Stimulated activated CD8-positive, alpha-beta memory T cell treated with anti-CD3 and anti-CD28 coated beads, Interleukin-15, amount 100 ng/mL, for 1 hour (primary cell): ENCODE data around the gene SUPT3H.

Experiments used
- DNase-seq: peaks from one replicate; pipeline ENCODE4 v3.0.0-alpha.2; 2020; ENCODE audit warnings: low read depth

SUPT3H gene

GRCh38 chr6:44789806-44790205, 587.9 kb downstream of the SUPT3H start:
- no peak for DNase-seq

- DNase-seq = no peak
Measured at GRCh38 chr6:44789061-44789460, 588.7 kb downstream of the SUPT3H start.

GRCh38 chr6:44788387-44788981, 589.2 kb downstream of the SUPT3H start:
- DNase-seq = no peak

GRCh38 chr6:44787254-44787834, 590.4 kb downstream of the SUPT3H start:
- DNase-seq = no peak

DNA sequence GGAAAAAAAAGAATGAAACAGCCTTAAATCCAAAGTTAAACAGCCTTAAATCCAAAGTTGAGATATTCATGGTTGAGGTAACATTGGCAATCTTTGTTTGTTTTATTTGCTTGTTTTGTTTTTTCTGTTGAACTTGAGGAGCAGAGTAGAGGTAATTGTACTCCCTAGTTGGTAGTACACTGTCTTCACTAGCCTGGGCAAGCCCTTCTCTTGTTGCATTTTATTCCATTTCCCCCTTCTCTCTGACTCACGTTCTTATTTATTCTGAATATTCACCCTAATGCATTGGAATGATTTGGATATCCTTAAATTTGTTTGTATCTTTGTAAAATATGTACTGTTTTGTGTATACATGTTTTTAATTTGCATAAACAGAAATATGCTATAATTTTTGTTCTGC, 592.6 kb downstream of the SUPT3H start:
- DNase-seq = no peak

- no peak for DNase-seq
Measured at GRCh38 chr6:44784195-44784594, 593.5 kb downstream of the SUPT3H start.

DNA sequence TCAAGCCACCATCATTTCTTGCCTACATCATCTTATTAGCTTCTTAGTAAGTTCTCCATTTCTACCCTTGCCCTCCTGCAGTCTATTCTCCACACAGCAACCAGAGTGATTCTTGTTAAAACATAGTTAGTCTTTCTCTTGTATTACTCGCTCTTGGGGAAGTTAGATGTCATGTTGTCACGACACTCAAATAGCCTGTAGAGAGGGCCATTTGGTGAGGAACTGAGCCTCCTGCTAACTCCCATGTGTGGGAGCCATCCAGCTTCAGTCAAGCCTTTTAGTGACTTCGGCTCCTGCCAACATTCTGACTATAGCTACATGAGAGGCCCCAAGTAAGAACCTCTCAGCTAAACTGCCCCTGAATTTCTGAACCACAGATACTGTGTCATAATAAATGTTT, 594.8 kb downstream of the SUPT3H start:
- DNase-seq = no peak

DNA sequence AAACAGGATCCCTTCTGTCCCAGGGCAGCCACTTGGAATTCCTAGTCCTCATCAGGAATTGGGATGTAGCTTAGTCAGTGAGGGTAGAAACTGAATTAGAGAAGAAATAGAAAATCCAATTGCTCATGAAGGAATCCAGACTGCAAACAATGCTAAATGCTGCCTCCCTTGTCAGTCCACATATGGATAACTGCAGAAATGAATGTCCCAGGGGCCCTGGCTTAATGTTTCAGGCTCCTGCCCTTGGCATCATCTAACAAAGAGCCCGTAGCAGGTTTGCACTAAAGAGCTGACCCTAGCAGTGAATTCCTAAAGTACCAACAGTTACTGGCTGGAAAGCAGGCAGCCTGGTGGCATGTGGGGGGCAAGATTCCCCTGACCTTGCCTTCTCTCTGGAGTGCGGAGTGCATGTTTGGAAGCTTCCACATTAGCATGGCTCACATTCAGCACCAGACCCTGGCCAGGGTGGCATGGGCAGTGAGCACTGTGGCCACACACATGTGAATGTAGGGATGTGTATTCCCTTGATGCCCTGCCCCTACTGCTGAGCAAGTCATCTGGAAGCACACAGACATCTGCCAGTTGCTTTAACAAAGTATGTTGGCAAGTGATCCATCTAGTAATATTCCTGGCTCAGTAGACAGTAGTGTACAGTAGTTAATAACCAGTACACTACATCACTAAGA, 595.7 kb downstream of the SUPT3H start:
- DNase-seq = no peak

DNA sequence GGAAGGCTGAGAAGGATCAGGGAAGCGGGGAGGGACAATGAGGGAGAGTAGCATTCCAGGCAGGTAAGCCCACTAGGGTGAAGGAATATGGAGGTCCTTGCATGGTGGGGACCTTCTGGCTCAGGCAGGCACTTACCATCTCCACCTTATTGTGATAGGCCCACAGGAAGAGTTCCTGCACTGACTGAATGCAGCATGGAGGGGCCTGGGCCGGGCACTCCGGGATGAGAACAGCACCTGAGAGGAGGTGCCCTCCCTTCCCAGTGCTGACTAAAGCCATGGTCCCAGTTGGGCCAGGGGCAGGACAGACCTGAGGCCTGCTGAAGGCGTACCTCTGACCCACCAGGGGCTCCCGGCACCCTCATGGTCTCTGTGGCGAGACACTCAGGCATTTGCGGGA, 597.6 kb downstream of the SUPT3H start:
- no peak for DNase-seq

DNA sequence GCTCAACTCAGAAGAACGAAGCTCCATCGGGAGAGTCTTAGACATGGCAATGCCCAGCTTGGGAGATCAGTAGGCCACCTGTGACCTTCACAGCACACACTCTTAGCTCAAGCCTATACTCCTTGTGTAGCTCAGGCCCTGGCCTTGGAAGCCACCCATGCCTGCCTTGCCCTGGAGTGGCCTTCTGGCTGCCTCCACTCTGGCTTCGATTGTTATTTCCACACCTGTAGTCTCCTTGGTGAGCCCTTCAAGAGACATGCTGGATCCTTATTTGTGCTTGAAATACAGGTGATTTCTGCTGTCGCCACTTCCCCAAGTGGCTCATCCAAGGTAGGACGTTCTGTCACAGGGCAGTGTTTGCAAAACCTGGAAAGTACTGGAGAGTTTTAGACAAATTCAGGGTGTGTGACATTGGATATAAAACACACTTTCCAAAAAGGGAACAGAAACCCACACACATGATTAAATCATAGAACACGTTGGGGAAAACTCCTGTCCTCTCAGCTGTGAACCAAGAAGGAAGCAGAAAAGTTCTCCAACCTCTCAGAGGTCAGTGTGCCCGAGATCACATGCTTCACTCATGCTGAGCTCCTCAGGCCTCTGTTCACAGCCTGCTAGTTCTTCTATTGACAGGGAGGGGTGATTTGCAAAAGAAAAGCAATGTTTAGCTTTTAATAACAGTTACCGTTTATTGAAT, 598.5 kb downstream of the SUPT3H start:
- no peak for DNase-seq
